PFSK-1 (cell line): ENCODE results near the gene KCNJ5.

ENCODE experiments used
- FOXP2 ChIP-seq: optimal IDR thresholded peaks from 2 replicates; pipeline ENCODE3; 2011; ENCODE audit warnings: borderline replicate concordance, control low read depth, inconsistent platforms; ENCODE audit not compliant: insufficient read depth; ENCODE audit errors: extremely low read length, extremely low read depth
- POLR2AphosphoS5 ChIP-seq: IDR thresholded peaks from 2 replicates; pipeline ENCODE4 v1.6.1; 2012; ENCODE audit warnings: low read depth, mild to moderate bottlenecking, control low read depth, low read length, moderate library complexity
- SIN3A ChIP-seq: IDR thresholded peaks from 2 replicates; pipeline ENCODE4 v1.6.1; 2012; ENCODE audit warnings: mild to moderate bottlenecking, low read length, moderate library complexity, borderline replicate concordance; ENCODE audit not compliant: insufficient read depth
- TAF1 ChIP-seq: IDR thresholded peaks from 2 replicates; pipeline ENCODE4 v1.6.1; 2012; ENCODE audit warnings: low read length, control low read depth, borderline replicate concordance; ENCODE audit not compliant: insufficient read depth
- TF ChIP-seq, protein P1 (sequence below), 2 experiments: IDR thresholded peaks; 2 replicates each; pipeline versions ENCODE4 v1.6.1 to v1.8.0; 2011 to 2012; ENCODE audit warnings: low read depth in 2 of 2, low read length in 2 of 2, control low read depth in 1 of 2, inconsistent platforms in 1 of 2, mild to moderate bottlenecking in 1 of 2, moderate library complexity in 1 of 2; ENCODE audit not compliant: insufficient read depth in 1 of 2

Gene KCNJ5

DNA sequence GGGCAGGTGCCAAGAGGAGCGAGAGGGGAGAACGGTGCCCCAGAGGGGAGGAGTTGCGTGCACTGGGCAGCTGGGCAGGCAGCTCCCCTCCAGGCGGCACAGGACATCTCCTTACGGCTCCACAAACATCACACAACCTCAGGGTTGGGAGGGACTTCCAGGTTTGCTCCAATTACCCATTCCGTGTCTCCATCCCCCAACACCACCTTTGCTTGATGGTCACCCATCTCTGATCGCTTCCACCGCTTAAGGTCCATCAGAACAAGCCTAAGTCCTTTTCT lies 66.0 kb downstream of the KCNJ5 start:
- TF ChIP-seq FOXP2 (no peak), SIN3A (no peak), POLR2AphosphoS5 (no peak), TAF1 (no peak)
- TF ChIP-seq, protein P1, sequence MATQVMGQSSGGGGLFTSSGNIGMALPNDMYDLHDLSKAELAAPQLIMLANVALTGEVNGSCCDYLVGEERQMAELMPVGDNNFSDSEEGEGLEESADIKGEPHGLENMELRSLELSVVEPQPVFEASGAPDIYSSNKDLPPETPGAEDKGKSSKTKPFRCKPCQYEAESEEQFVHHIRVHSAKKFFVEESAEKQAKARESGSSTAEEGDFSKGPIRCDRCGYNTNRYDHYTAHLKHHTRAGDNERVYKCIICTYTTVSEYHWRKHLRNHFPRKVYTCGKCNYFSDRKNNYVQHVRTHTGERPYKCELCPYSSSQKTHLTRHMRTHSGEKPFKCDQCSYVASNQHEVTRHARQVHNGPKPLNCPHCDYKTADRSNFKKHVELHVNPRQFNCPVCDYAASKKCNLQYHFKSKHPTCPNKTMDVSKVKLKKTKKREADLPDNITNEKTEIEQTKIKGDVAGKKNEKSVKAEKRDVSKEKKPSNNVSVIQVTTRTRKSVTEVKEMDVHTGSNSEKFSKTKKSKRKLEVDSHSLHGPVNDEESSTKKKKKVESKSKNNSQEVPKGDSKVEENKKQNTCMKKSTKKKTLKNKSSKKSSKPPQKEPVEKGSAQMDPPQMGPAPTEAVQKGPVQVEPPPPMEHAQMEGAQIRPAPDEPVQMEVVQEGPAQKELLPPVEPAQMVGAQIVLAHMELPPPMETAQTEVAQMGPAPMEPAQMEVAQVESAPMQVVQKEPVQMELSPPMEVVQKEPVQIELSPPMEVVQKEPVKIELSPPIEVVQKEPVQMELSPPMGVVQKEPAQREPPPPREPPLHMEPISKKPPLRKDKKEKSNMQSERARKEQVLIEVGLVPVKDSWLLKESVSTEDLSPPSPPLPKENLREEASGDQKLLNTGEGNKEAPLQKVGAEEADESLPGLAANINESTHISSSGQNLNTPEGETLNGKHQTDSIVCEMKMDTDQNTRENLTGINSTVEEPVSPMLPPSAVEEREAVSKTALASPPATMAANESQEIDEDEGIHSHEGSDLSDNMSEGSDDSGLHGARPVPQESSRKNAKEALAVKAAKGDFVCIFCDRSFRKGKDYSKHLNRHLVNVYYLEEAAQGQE (IDR thresholded peaks at IDR 0.05; ENCODE audit: insufficient read depth in 1 of 2, low read depth in 2 of 2, low read length in 2 of 2) = no peak

DNA sequence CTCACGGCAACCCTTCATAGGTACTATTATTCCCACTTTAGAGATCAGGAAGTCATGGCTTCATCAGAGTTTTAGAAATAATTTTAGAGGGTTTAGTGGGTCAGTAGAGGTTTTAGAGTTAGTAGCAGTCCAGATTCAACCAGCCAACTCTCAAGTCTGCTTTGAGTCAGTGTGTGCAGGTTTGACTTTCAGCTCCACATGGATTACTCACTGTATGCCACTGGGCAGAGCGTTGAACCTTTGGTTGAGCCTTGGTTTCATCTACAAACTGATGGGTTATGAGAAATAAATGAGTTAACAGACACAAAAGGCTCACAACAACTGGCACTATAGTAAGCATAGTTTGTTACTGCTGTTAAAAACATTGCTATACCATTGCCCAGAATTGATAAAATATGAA lies 70.5 kb downstream of the KCNJ5 start:
- TF ChIP-seq FOXP2 (no peak), POLR2AphosphoS5 (no peak), SIN3A (no peak), TAF1 (no peak)
- TF ChIP-seq, protein P1 (IDR thresholded peaks at IDR 0.05; ENCODE audit: insufficient read depth in 1 of 2, low read depth in 2 of 2, low read length in 2 of 2) = no peak

DNA sequence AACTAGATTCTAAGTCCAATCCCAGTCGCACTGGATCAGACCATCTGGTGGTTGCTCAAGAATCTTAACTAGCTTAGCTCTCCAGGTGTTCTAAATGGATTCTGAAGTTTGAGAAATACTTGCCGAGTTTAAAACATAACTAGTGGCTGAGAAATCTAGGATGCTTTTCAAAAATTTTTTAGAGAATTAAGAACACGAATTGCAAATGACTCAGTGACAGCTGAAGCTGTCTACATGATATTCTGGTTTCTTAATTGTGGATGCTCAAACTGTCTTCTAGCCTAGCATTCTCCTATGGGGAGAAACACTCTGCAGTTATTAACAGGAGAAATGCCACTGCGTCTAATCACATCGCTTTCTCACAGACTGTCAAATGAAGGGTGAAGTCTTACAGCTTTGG lies 71.7 kb downstream of the KCNJ5 start:
- TF ChIP-seq, protein P1 (IDR thresholded peaks at IDR 0.05; ENCODE audit: insufficient read depth in 1 of 2, low read depth in 2 of 2, low read length in 2 of 2) = no peak
- TF ChIP-seq POLR2AphosphoS5 (no peak), FOXP2 (no peak), SIN3A (no peak), TAF1 (no peak)

DNA sequence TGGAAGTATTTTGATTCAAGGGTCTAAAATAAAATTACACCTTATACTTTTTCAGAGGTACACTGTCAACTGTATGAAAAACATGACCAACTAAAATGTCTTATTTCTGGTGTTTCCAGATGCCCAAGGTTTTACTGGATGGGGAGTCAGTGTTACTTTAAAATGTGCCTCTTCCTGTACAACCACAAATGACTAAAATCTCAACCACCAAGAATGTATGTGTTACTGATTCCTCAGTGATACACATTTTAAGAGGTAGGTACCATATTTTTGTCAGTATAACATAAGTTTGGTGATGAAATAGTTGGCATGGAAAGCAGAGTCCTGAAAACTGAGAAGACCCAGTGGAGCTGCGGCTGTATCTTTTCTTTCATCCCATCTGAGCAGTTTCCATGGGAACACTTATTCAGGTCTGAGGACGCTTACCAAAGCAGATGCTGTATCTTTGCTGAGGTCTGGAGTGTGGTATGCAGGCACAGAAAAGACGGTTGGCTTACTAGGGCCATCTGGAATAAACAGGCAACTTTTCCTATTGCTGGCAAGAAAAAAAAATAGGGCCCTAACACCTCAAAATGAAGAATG lies 72.7 kb downstream of the KCNJ5 start:
- TF ChIP-seq SIN3A (no peak), FOXP2 (no peak), TAF1 (no peak), POLR2AphosphoS5 (no peak)
- TF ChIP-seq, protein P1 (IDR thresholded peaks at IDR 0.05; ENCODE audit: insufficient read depth in 1 of 2, low read depth in 2 of 2, low read length in 2 of 2) = no peak

DNA sequence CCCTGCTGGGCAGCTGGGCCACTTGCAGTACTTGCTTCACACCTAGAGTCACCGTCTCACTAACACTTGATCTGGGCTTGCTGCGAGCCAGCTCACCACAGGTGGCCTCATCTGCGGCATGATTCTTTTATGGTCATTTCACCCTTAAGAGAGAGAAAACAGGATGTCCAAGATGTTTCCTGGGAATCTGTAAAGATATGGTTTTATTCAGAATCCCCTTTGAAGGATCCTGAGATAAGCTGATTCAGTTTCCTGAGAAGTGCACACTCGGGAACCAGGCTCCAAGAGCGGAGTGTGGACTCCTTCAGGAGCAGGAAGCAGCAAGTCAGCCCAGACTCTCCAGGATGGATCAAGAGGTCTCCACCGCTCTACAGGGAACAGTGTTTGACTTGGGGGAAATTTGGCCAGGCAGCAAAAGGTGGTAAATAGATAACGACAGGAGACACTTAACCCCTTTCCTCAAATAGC lies 73.3 kb downstream of the KCNJ5 start:
- TF ChIP-seq TAF1 (no peak), POLR2AphosphoS5 (no peak), FOXP2 (no peak)
- TF ChIP-seq, protein P1 (IDR thresholded peaks at IDR 0.05; ENCODE audit: insufficient read depth in 1 of 2, low read depth in 2 of 2, low read length in 2 of 2) = no peak
